MCF 10A (cell line): Measurements from ENCODE around the gene DLEC1. TPM values are rescaled to one million over a fixed set of nuclear protein-coding genes. Genes with fewer than 3 reads are reported as not detected.

Experiments
- BruUV-seq: library from RNA; stranded (reverse); fragments of 400-500 nt; replicated peaks from 2 replicates; lab custom pipeline; 2021; lab: Mats Ljungman, UMichigan
- CTCF ChIA-PET: fragments of 300-600 bp; sonication (Branson Sonifier 250); formaldehyde crosslinking; extraction: SDS; loops from one replicate; lab custom pipeline; 2021; ENCODE audit warnings: antibody characterized with exemption, inconsistent platforms; lab: Yijun Ruan, JAX
- POLR2A ChIA-PET: fragments of 300-600, 350-650 bp; sonication (Branson Sonifier 250); formaldehyde crosslinking; extraction: SDS; loops from one replicate; lab custom pipeline; 2020; ENCODE audit warnings: antibody characterized with exemption, inconsistent platforms; lab: Yijun Ruan, JAX
- DNase-seq: peaks from one replicate; pipeline ENCODE4 v3.0.0-alpha.2; 2018; ENCODE audit not compliant: unreplicated experiment
- H3K27ac Mint-ChIP-seq: one replicate; pipeline ENCODE4 v1.8.0; 2022; ENCODE audit warnings: mild to moderate bottlenecking, low read depth, mixed read lengths; ENCODE audit not compliant: unreplicated experiment
- H3K27me3 Mint-ChIP-seq: one replicate; pipeline ENCODE4 v1.8.0; 2022; ENCODE audit warnings: mixed read lengths; ENCODE audit not compliant: insufficient read depth, unreplicated experiment
- H3K36me3 Mint-ChIP-seq: one replicate; pipeline ENCODE4 v1.8.0; 2022; ENCODE audit warnings: mild to moderate bottlenecking, moderate library complexity, mixed read lengths; ENCODE audit not compliant: insufficient read depth, unreplicated experiment
- H3K4me1 Mint-ChIP-seq: one replicate; pipeline ENCODE4 v1.8.0; 2022; ENCODE audit warnings: mixed read lengths; ENCODE audit not compliant: insufficient read depth, unreplicated experiment
- H3K4me3 Mint-ChIP-seq: one replicate; pipeline ENCODE4 v1.8.0; 2022; ENCODE audit warnings: mild to moderate bottlenecking, moderate library complexity, mixed read lengths; ENCODE audit not compliant: unreplicated experiment
- H3K9me3 Mint-ChIP-seq: one replicate; pipeline ENCODE4 v1.8.0; 2022; ENCODE audit warnings: mixed read lengths; ENCODE audit not compliant: unreplicated experiment
- intact Hi-C: fragments of 100-400 bp; cut with micrococcal nuclease; formaldehyde crosslinking; loops from 2 replicates; pipeline ENCODE4 v1.14.1; 2022
- total RNA-seq: library from RNA; stranded (reverse); gene quantifications from 2 replicates; pipeline ENCODE4 v1.2.3, GENCODE V29; 2022
- TF ChIP-seq, protein P1 (sequence below): fragments of 200-600 bp; IDR thresholded peaks from one replicate; pipeline ENCODE4 v1.8.0; 2022; ENCODE audit warnings: antibody characterized with exemption, mild to moderate bottlenecking; ENCODE audit not compliant: unreplicated experiment

Gene DLEC1
- total RNA-seq, 1 experiment from 2014 or later, result 1.3 TPM

DNA sequence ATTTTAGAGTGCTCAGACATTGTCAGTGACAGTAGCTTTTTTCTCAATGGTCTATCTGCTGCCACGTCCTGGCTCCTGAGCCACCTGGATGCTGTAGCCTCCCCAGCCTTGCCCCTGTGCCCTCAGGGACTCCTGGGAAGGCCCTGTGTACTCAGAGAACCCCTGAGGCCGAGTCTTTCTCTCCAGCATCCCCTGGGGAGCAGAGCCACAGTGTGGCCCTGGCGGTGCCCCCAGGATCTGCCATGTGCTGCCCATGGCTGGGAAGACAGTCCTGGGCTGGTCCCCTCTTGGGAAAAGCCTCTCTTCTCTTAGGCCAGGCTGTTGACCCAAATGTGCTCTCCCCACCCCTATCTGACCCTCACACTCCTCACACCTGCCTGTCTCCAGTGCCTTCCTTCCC is 104.5 kb downstream of the DLEC1 start:
- BruUV-seq, result no TSS peak
- ChIA-PET CTCF (interaction anchor here (1.7 kb wide), 1 partner anchor 25 kb away, joined by 5 read pairs; no protein-coding TSS in a partner anchor), POLR2A (interaction anchor here (0.6 to 8.1 kb wide), 2 partner anchors 12 to 54 kb away, joined by 3 to 199 read pairs; no protein-coding TSS in a partner anchor)
- TF ChIP-seq, protein P1, sequence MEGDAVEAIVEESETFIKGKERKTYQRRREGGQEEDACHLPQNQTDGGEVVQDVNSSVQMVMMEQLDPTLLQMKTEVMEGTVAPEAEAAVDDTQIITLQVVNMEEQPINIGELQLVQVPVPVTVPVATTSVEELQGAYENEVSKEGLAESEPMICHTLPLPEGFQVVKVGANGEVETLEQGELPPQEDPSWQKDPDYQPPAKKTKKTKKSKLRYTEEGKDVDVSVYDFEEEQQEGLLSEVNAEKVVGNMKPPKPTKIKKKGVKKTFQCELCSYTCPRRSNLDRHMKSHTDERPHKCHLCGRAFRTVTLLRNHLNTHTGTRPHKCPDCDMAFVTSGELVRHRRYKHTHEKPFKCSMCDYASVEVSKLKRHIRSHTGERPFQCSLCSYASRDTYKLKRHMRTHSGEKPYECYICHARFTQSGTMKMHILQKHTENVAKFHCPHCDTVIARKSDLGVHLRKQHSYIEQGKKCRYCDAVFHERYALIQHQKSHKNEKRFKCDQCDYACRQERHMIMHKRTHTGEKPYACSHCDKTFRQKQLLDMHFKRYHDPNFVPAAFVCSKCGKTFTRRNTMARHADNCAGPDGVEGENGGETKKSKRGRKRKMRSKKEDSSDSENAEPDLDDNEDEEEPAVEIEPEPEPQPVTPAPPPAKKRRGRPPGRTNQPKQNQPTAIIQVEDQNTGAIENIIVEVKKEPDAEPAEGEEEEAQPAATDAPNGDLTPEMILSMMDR, result no peak
- no peaks in the 10 kb centered on the region for H3K36me3 Mint-ChIP-seq
- no peak for DNase-seq
- peaks cover 13% of the 10 kb centered on the region for H3K9me3 Mint-ChIP-seq
- H3K27me3 Mint-ChIP-seq, result no peaks in the 10 kb centered on the region
- H3K4me1 Mint-ChIP-seq, result peaks cover 20% of the 10 kb centered on the region
- H3K27ac Mint-ChIP-seq, result no peak overlapping the region
- intact Hi-C loops, result no loop called here
- no peak overlapping the region for H3K4me3 Mint-ChIP-seq

DNA sequence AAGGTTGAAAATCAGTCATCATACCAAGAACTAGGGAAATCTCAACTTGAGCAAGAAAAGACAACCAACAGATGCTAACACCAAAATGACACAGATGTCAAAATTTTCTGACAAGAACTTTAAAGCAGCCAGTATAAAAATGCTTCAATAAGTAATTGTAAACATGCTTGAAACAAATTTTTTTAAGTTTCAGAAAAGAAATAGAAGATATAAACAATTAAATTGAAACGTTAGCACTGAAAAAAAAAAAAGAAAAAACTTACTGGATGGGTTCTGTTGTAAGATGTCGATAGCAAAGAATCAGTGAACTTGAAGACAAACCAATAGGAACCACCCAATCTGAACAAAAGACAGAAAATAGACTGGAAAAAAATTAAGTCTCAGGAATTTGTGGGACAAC is 107.5 kb downstream of the DLEC1 start:
- CTCF ChIA-PET, result no interaction called here
- POLR2A ChIA-PET, result interaction anchor here (0.6 to 2.1 kb wide), 2 partner anchors 18 to 99 kb away, joined by 3 to 7 read pairs; partner anchors contain the start of gene OXSR1
- Mint-ChIP-seq H3K27me3 (no peaks in the 10 kb centered on the region), H3K9me3 (peaks cover 13% of the 10 kb centered on the region), H3K4me3 (no peak overlapping the region), H3K27ac (no peak overlapping the region), H3K36me3 (no peaks in the 10 kb centered on the region), H3K4me1 (peaks cover 11% of the 10 kb centered on the region)
- no TSS peak for BruUV-seq
- intact Hi-C loops, result no loop called here
- TF ChIP-seq, protein P1, result no peak
- DNase-seq, result no peak

DNA sequence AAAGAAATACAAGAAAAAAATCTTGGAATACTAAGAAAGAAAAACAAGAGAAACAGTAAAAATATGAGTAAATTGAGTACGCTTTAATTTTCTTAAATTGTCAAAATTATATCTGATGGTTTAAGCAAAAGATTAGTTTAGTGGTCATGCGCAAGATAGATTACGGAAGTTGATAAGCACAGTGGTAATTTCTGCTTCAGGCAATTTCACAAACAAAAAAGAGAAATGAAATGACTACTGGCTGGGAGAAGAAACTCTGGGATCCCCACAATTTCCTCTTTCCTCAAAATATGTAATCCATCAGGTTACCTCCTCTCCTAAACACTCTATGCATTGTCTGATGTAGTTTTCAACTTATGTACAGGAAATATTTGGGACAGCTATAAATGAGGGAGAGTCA is 108.4 kb downstream of the DLEC1 start:
- Mint-ChIP-seq H3K4me1 (peaks cover 9% of the 10 kb centered on the region), H3K9me3 (peaks cover 13% of the 10 kb centered on the region), H3K27me3 (no peaks in the 10 kb centered on the region), H3K36me3 (no peaks in the 10 kb centered on the region), H3K27ac (no peak overlapping the region), H3K4me3 (no peak overlapping the region)
- ChIA-PET POLR2A (interaction anchor here (0.6 to 2.1 kb wide), 2 partner anchors 17 to 98 kb away, joined by 3 to 7 read pairs; partner anchors contain the start of gene OXSR1), CTCF (no interaction called here)
- TF ChIP-seq, protein P1, result no peak
- intact Hi-C loops, result no loop called here
- DNase-seq, result no peak
- no TSS peak for BruUV-seq

DNA sequence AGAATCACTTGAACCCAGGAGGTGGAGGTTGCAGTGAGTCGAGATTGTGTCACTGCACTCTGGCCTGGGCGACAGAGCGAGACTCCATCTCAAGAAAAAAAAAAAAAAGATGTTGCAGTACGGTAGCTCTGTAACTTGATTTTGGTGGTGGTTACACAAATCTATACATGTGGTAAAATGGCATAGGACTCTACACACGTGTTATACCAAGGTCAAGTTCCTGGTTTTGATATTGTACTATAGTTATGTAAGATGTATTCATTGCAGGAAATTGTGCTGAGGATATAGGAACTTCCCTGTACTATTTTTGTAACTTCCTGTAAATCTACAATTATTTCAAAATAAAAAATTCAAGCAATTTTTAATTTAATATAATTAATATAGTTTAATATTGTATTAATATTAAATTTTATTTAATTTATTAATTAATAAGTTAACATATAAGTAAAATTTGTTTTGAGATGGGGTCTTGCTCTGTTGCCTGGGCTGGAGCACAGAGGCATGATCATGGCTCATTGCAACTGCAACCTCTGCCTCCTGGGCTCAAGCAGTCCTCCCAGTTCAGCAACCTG is 109.4 kb downstream of the DLEC1 start:
- no TSS peak for BruUV-seq
- H3K36me3 Mint-ChIP-seq, result no peaks in the 10 kb centered on the region
- H3K27me3 Mint-ChIP-seq, result no peaks in the 10 kb centered on the region
- POLR2A ChIA-PET, result interaction anchor here (0.8 to 2.1 kb wide), 3 partner anchors 9 to 16 kb away, joined by 4 to 7 read pairs (median 5); partner anchors contain the start of genes ACAA1 and OXSR1
- no peak overlapping the region for H3K4me3 Mint-ChIP-seq
- H3K9me3 Mint-ChIP-seq, result peaks cover 13% of the 10 kb centered on the region
- intact Hi-C loops, result no loop called here
- CTCF ChIA-PET, result no interaction called here
- no peak overlapping the region for H3K27ac Mint-ChIP-seq
- DNase-seq, result no peak
- peaks cover 12% of the 10 kb centered on the region for H3K4me1 Mint-ChIP-seq
- TF ChIP-seq, protein P1, result no peak
